BJ (cell line): ENCODE data around the gene TBC1D8. TPM values are rescaled to one million over a fixed set of nuclear protein-coding genes. Genes with fewer than 3 reads are reported as not detected.

Experiments
- CTCF ChIA-PET: fragments of 350-600 bp; formaldehyde crosslinking; extraction: SDS; loops from one replicate; lab custom pipeline; 2021; ENCODE audit warnings: antibody characterized with exemption, inconsistent platforms; lab: Yijun Ruan, JAX
- POLR2A ChIA-PET: fragments of 300-600 bp; sonication (Branson Sonifier 250); formaldehyde crosslinking; extraction: SDS; loops from one replicate; lab custom pipeline; 2021; ENCODE audit warnings: antibody characterized with exemption; lab: Charles Lee
- DNase-seq: peaks from one replicate; pipeline ENCODE4 v3.0.0-alpha.2; 2011; ENCODE audit warnings: low read depth
- H3K27me3 ChIP-seq: 2 replicates; pipeline ENCODE4 v1.6.0; 2011; ENCODE audit warnings: low read length; ENCODE audit not compliant: control insufficient read depth, insufficient read depth
- H3K36me3 ChIP-seq: 2 replicates; pipeline ENCODE4 v1.5.1; 2011; ENCODE audit warnings: low read length; ENCODE audit not compliant: control insufficient read depth, insufficient read depth
- H3K4me3 ChIP-seq: 2 replicates; pipeline ENCODE4 v1.5.1; 2011; ENCODE audit warnings: low read depth, mild to moderate bottlenecking, control low read depth, low read length
- CTCF ChIP-seq: IDR thresholded peaks from 2 replicates; pipeline ENCODE4 v1.5.1; 2011; ENCODE audit warnings: low read depth, mild to moderate bottlenecking, control low read depth, inconsistent platforms, low read length, moderate library complexity; ENCODE audit not compliant: insufficient read depth
- polyA plus RNA-seq: library from polyadenylated mRNA; depleted of rRNA; stranded (reverse); fragments of >200 nt; gene quantifications from 2 replicates; pipeline ENCODE4 v1.2.3, GENCODE V29; 2011

Gene TBC1D8
- polyA plus RNA-seq, 1 experiment: 8.8 TPM

DNA sequence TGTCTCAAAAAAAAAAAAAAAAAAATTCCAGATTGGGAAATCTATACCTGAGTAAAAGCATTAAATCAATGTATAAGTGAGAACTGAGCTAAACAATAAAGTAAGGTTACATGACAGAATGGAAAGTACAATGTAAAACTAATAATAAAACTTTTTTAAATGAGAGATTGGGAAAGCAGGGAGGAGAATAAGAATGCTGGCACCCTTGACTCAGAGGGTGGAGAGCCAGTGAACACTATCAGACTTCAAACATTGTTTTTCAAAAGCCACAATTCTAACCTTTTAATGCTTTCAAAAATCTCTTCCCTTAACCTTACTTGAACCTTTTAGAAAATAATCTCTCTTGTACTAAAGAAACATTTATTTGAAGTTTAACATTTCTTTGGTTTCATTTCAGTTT lies 63.5 kb downstream of the TBC1D8 start:
- no peak for DNase-seq
- CTCF ChIA-PET: interaction anchor here (0.7 kb wide), 1 partner anchor 88 kb away, joined by 3 read pairs; no protein-coding TSS in a partner anchor
- POLR2A ChIA-PET: no interaction called here

DNA sequence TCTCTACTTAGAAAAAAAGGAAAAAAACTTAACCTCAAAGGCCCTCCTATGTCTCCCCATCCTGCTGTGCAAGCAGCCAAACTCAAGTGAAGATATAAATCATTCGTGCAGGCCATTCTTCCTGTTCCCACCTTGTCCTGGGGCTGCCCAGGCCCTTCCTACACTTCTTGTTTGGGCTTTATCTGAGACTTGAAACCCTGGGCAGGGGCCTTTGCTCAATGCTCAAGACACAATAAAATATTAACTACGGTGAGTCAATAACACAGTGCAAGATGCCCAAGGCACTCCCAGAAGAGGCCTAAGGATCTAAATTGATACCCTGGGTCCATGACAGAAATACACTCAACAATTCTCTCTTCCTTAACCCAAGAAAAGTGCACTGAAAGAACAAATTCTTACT lies 67.6 kb downstream of the TBC1D8 start:
- DNase-seq: no peak
- POLR2A ChIA-PET: no interaction called here
- Histone ChIP-seq H3K4me3 (no peak overlapping the region), H3K27me3 (no peaks in the 10 kb centered on the region), H3K36me3 (no peaks in the 10 kb centered on the region)
- CTCF ChIA-PET: no interaction called here
- no peak for TF ChIP-seq CTCF

More for the DNA sequence above, 63.5 kb downstream of the TBC1D8 start:
- H3K27me3 ChIP-seq: no peaks in the 10 kb centered on the region
- no peak for TF ChIP-seq CTCF
- H3K36me3 ChIP-seq: no peaks in the 10 kb centered on the region
- no peak overlapping the region for H3K4me3 ChIP-seq

DNA sequence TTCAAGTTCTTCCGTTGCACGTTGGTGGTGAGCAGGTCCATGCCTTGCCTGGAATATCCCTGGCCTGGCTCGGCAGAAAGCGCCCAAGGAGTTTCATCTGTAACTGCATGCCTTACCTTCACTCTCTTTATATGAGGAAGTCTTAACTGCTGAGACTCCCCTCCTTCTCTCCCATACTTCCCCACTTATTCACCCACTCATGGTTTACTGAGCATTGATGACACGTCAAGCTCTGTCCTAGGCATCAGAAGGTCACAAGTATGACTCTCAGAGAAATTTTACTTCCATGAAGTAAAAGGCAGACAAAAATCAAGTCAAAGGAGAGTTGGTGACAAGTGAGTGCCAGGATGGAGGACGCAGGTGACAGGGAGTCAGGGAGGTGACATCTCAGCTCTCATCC lies 68.2 kb downstream of the TBC1D8 start:
- no peaks in the 10 kb centered on the region for H3K27me3 ChIP-seq
- H3K36me3 ChIP-seq: no peaks in the 10 kb centered on the region
- TF ChIP-seq CTCF: no peak
- H3K4me3 ChIP-seq: no peak overlapping the region
- ChIA-PET CTCF (no interaction called here), POLR2A (no interaction called here)
- DNase-seq: no peak

GRCh38 chr2:101081375-101081907 lies 69.7 kb downstream of the TBC1D8 start:
- no peaks in the 10 kb centered on the region for H3K36me3 ChIP-seq
- no peak for DNase-seq
- POLR2A ChIA-PET: interaction anchor here (0.7 kb wide), 1 partner anchor 870 kb away, joined by 7 read pairs; no protein-coding TSS in a partner anchor
- H3K27me3 ChIP-seq: no peaks in the 10 kb centered on the region
- H3K4me3 ChIP-seq: no peak overlapping the region
- no peak for TF ChIP-seq CTCF
- CTCF ChIA-PET: no interaction called here

GRCh38 chr2:101080211-101081068 lies 70.7 kb downstream of the TBC1D8 start:
- no peak for TF ChIP-seq CTCF
- ChIA-PET CTCF (interaction anchor here (0.6 kb wide), 1 partner anchor 350 kb away, joined by 3 read pairs; no protein-coding TSS in a partner anchor), POLR2A (interaction anchor here (0.7 kb wide), 1 partner anchor 871 kb away, joined by 7 read pairs; no protein-coding TSS in a partner anchor)
- Histone ChIP-seq H3K4me3 (no peak overlapping the region), H3K27me3 (no peaks in the 10 kb centered on the region), H3K36me3 (no peaks in the 10 kb centered on the region)
- DNase-seq: no peak
